Ecto neural progenitor cell (in vitro differentiated cells): ENCODE measurements around the gene TLX2.
A peak's percentile ranks its signal among the peaks of the same experiment; 100 is the strongest.

Experiments used
- DNase-seq: peaks from one replicate; pipeline ENCODE4 v3.0.0-alpha.2; 2018; ENCODE audit warnings: low spot score

TLX2 gene

DNA sequence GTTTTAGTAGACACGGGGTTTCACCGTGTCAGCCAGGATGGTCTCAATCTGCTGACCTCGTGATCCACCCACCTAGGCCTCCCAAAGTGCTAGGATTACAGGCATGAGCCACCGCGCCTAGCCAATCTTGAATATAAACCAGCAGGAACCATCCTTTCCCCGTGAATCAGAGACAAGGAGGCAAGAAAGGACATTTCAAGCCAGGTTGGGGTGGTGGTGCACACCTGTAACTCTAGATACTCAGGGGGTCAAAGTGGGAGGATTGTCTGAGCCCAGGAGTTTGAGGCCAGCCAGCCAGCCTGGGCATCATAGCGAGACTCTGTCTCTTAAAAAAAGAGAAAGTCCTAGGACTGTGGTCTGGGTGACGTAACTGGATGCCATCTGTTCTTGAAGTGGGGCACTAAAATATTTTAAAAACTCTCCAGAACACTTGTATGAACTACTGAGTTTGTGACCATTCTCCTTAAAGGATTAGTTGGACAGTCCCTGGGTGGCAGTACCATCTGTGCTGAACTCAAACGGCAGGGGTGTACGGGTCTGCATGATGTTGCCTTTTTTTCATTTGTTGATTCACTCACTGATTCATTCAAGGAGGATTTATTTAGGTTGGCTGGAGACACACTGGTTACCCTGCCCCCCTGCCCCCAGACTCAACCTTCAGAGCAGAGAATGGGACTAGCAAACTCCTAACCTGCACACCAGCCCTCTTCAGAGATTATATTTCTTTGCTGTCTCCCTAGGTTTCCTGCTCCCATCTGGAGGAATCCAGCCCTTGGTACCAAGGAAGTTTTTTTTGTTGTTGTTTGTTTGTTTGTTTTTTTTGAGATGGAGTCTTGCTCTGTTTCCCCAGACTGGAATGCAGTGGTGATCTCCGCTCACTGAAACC is 2.9 kb upstream of the TLX2 start:
- no peak for DNase-seq

DNA sequence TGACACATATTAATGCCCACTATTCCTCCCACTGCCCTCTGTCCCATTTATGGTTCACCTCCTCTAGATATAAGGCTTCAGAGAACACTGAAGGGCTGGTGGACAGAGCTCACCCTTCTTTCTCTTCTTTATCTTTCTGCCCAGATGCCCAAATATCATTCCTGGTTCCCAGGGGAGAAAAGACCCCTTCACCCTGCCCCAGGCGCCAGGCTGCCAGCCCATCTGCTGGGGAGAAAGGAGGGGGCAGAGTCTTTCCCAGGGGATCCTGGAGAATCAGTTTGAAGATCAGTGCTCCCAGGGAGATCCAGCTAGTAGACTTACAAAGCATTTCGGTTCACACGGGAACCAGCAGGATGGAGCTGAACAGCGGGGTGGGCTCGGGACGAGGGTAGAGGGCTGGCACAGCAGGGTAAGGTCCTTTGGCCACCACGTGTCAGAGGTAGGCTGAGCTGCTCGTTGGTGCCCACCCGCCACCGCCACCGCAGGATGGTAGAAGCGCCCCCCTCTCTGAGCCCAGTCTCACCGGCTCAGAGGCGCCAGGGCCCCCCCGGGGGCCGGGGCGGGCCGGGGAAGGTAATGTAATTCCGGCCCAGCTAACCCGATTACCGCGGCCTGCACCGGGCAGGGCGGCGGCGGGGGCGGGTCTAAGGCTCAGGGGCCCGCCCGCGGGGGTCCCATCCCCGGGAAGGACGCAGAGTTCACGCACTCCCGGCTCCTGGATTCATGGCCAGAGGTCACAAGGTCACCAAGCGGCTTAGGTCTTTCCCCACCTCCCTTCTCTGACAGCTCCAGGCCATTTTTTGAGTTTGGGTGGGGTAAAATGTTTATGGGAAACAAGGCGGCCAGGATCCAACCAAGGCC is 1.3 kb upstream of the TLX2 start:
- peak; percentile 82 for DNase-seq

DNA sequence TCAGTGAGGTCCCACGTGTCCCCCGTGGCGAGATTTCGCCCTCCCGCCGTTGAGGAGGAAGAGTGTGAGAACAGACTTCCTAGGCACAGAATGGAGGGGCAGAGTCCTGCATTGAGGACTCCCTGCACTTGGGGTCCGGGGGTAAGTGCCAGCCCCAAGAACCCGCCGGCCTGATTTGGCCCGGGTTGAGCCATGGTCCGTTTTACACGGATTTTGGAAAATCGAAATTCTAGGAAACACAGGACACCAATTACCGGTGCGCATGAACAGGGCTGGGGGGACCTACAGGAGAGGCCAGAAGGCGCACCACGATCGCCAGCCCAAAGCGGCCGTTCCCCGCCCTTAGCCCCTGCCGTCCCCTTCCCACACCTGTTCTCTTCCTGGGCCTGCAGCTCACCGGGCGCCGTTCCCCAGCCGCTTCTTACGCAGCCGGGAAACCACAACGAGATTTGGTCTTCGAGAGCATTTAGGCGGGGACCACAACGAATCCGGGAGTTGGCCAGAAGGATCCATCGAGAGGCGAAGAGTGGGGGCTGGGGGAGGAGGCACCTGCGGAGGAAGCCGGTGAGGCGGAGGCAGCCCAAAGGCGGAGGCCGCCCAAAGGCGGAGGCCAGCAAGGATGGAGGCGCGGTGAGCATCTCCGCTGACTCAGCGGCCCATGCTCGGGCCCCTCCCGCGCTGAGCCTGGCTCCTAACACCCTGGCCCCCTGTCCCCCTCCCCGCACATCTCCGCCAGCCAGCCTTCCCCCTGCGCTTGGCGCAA is 464 bp upstream of the TLX2 start:
- DNase-seq: peak; percentile 62

DNA sequence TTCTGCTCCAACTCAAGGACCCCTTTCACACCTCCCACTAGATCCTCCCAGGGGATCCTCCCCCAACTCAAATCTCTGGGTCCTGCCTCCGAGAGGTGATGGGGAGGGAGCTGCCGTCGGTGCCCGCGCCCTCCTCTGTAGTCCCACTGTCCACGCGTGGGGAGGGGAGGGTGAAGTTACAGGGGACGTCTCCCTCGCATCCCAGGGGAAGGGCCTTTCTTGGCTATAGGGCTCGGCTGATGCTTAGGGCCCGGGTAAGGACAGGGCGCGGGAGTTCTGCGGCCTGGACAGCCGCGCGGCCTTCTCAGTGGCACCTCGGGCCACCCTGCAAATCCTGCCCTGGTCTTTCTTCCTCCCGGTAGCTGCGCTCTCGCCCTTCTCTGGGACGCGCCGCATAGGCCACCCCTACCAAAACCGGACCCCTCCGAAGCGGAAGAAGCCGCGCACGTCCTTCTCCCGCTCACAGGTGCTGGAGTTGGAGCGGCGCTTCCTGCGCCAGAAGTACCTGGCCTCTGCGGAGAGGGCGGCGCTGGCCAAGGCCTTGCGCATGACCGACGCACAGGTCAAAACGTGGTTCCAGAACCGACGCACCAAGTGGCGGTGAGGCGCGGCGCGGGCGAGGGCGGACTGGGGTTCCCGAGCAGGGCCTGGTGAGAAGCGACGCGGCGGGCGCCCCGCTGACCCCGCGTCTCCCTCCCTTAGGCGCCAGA is 1.2 kb downstream of the TLX2 start:
- DNase-seq: peak; percentile 61

DNA sequence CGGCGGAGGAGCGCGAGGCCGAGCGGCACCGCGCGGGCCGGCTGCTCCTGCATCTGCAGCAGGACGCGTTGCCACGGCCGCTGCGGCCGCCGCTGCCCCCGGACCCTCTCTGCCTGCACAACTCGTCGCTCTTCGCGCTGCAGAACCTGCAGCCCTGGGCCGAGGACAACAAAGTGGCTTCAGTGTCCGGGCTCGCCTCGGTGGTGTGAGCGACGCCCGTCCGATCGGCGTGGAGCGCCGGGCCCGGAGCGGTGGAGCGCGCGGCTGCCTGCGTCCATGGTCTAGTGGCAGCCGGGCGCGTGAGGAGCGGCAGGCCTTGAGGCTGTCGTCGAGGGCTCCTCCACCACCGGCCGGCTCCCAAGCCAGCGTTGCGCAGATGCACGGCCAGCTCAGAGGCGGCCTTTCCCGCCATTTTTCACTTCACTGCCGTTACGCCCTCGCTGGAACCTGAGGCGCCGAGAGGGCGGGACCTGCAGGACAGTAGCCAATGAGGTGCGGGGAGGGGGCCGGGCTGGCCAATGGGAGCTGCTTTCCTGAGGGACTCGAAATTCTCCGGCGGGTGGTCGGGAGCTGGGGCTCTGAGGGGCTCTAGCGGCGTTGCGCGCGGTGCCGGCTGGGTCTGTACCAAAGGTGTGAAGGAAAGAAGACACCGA is 1.9 kb downstream of the TLX2 start:
- DNase-seq: peak; percentile 82

DNA sequence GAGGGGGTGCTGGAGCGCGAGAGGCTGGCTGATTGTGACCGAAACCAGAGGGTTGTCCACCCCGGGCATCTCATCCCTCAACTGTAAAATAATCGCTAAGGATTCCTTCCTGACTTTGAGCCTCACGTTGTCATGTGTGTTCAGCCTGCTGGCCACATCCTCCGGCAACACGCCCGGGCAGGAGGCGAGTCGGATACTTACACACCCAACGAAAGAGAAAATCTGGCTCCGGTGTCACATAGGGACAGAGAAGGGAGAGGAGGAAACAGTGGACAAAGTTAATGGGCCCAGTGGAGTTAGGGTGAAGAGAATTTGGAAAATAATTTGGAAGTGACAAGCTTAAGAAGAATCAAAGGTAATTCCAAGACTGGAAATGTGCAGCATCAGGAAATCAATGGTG is 2.4 kb downstream of the TLX2 start:
- DNase-seq: no peak

DNA sequence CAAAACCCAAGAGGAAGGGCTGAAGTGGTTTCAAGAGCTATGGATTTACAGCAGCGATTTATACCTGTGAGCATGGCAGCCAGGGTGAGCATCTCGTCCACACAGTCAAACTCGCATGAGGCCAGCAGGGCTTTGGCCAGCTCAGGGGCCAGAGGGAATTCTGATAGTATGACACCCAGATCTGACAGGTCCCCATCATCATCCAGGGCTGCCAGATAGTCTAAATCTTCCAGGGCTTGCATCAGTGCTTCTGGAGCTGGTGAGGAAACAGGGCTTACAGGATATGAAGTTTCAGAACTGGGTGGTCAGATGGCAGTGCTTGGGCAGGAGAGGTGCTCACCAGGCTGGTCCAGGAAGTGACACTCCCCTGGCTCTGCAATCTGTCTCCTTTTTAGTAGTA is 8.3 kb downstream of the TLX2 start:
- no peak for DNase-seq

DNA sequence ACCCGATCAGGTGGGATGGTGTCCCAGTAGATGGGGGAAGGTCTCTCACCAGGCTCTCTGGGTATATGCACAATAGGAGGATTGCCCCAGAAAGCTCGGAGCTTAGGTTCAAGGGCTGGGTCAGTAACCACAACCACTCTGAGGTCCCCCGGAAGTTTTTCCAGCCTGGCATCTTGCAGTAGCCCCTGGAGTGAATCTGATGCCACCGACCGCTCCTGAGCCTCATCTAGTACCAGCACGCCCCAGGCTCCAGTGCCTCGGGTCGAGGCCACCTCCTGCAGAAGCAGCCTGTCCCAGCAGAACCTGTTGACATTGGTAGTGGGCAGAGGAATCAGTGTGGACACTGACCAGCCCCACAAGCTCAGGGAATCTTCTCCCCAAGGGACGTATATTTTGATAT is 9.8 kb downstream of the TLX2 start:
- no peak for DNase-seq

DNA sequence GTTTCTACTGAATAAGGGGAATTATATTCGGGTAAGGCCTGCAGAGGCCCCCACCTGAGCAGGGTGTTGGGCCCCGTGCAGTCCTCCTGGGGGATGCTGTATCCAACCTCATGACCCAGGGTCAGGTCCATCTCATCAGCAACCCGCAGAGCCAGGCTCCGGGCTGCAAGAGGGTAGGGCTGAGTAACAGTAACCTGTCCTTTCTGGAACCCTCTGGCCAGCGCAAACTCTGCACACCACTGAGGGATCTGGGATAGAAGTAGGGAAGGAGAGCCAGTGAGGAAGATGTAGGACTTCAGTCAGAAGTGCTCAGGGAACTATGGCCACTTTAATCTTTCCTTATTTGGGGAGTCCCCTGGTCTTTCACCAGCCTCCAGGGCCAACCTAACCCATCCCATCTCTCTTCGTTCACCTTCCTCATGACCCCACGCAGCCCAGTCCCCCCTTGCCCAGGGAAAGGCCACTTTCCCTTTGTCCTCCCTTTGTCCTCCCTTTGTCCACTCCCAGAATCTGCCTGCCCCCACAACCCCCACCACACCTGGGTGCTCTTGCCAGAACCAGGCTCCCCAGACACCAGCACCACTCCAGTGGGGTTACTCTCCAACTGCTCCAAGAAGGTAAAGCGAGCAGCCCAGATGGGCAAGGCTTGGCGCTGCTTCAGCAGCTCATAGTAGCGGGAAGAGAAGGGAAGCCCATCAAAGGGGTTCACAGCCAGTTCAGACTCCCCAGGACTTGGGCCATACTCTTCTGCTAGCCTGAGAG is 10.9 kb downstream of the TLX2 start:
- no peak for DNase-seq

DNA sequence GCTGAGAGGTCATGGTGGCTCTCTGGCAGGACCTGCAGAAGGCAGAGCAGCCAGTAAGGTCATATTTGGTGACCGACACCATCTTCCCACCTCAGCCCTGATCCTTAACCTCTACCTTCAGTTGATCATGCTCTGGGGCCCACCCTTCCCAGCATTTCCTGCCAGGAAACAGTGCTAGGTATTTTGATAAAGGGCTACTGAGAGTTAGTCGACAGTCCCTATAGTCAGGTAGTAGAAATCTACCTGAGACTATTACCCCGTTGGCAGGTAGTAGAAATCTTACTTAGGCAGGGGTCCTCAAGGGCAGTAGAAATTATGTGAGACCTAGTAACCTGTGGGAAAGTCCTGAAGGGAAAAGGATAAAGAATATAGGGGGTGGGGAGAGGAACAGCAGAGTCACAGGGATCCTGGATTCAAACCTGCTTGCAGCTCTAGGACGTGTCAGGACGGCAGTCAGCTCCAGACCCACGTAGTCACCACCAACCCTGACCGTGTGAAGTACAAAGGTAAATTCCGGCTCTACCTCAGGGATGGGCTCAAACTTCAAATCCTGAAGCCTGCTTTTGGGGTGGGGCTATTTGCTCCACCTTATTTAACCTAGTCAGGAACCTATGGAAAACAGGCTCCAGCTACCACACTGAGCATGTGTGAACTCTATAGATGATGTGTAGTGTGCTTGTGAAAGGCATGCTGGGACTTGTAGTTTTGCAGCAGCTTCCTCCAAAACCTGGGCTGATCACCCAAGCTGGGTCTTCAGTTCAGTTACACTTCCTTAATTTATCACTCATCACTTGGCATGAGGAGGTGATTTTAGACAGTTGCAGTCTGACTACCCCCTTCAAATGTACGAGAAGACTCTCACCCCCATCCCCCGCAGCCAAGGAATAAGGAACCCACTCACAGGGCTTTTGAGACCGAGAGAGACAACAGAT is 11.7 kb downstream of the TLX2 start, which contains the start of gene DQX1:
TSS of gene DQX1 (minus strand) at position 515 of the 932 bp plus-strand sequence. CDS start at position 13, 502 bp downstream.
- no peak for DNase-seq

DNA sequence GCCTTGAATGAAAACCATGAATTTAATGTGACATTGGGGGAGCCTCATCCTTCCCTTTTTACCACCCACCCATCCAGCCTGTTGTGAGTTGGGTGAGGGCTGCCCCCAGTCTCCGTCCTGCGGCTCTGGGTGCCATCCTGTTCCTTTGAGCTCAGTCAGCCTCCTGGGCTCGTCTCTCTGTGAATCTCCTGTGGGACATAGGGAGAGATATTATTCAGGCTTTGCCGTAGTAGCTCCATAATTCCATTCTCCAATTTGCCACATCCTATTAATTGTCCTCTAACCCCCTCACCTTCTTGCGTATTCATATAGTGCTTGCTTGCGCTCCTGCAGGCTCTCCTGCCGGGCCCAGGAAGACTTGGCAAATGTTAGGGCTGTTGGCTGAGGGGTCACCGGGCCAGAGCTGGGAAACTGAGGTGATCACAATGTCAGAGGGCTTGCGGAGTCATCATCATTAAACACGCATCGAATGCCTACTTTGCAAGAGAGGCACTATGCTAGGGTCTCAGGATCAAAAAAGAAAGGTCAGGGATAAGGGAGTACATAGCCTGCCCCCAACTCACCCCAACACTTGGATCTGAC is 12.5 kb downstream of the TLX2 start:
- DNase-seq: no peak

DNA sequence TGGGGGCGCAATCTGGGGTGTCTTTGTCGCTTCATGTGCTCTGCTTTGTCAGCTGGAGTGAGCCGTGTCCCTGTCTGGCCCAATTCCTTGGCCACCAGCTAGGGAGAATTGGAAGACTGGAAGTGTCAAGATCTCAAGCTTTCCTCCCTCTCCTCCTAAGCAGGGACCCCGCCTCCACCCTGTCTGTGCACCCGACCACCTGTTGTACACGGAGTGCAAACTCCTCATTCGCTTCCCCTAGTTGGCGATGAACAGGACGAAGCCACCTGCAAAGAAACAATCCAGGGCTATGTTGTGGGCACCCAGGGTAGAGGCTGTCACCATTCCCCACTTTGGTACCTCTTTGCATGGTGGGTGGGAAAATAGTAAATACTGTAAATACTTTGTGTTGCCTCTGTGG is 13.5 kb downstream of the TLX2 start:
- DNase-seq: no peak

DNA sequence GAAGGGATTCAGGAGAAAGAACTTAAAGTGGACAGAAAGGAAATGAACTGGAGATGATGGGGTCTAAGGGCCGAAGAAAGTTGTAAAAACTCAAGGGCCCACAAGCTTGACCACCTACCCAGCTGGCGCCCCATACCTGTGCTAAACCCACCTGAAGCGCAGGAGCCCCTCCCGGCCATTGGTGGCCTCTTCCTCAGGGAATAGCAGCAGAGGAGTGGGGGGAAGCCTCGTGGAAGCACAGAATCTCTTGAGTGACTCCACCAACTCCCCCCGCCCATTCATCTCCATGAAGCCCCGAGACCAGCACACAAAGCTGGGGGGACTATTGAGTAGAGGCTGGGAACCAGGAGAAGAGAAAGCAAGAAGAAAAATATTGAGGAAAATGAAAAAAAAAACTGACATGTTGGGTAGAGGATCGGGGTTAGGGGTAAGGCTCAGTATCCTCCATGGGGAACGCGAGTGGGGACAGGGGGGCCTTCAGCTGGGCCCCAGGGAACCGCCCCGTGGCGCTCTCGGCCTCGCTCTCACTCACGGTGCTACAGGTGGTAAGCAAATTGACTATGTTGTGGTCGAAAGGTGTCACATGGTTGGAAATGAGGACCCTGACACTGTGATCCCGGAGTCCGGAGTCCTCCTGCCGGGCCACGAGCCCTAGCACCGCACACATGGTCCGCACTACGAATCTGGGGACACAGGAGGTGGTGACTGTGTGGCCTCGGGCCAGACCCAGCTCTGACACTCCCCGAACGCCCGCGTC is 14.5 kb downstream of the TLX2 start:
- no peak for DNase-seq

DNA sequence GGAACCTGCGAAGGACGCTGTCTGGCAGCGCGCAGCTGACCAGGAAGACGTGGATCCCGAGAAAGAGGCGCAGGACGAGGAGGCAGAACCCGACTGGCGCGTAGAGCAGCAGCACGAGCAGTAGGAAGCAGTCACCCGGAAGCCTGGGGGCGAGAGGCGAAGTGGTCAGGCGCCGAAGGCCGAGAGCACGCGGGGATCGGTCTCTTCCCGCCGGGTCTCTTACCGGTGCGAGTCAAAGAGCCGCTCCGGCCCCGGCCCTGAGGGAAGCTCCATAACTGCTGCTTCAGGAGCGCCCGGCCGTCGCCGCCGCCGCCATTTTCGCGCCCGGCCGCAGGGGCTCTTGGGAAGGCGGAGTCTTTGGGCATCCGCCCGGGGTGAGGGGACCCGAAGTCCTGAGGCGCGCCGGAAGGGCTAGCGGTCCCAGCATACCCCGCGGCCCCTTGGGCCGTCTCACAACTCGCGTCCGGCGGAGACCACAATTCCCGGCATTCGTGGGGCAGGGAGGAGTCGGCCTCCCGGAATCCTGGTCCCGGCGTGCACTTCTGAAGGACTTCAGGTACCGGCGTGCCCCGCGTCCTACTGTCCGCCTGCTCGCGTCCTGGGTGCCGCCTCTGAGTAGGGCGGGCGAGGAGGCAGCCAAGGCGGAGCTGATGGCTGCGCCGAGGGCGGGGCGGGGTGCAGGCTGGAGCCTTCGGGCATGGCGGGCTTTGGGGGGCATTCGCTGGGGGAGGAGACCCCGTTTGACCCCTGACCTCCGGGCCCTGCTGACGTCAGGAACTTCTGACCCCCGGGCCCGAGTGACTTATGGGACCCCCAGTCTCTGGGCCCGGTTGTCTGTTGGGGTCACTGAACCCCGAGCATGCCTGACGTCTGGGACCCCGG is 15.3 kb downstream of the TLX2 start, which contains the start of the genes AUP1 and HTRA2:
TSS of gene AUP1 (minus strand) at position 350 of the 882 bp plus-strand sequence. CDS start at position 273, 77 bp downstream.
TSS of gene HTRA2 (plus strand) at position 577 of the 882 bp plus-strand sequence. CDS start at position 651, 74 bp downstream.
- peak; percentile 99 for DNase-seq

DNA sequence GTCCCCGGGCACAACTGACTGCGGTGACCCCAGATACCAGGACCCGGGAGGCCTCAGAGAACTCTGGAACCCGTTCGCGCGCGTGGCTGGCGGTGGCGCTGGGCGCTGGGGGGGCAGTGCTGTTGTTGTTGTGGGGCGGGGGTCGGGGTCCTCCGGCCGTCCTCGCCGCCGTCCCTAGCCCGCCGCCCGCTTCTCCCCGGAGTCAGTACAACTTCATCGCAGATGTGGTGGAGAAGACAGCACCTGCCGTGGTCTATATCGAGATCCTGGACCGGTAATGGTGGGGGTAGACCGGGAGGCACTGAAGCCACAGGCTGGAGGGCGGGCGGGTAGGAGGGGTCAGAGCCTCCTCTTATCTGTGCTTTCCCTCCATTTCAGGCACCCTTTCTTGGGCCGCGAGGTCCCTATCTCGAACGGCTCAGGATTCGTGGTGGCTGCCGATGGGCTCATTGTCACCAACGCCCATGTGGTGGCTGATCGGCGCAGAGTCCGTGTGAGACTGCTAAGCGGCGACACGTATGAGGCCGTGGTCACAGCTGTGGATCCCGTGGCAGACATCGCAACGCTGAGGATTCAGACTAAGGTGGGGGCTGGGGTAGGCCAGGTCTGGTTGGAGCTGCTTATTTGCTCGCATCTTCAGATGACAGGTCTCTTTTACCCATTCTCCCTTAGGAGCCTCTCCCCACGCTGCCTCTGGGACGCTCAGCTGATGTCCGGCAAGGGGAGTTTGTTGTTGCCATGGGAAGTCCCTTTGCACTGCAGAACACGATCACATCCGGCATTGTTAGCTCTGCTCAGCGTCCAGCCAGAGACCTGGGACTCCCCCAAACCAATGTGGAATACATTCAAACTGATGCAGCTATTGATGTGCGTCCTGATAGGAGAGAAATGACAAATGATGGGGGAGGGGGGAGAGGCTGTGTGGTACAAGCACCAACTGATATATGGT is 16.3 kb downstream of the TLX2 start:
- DNase-seq: no peak

DNA sequence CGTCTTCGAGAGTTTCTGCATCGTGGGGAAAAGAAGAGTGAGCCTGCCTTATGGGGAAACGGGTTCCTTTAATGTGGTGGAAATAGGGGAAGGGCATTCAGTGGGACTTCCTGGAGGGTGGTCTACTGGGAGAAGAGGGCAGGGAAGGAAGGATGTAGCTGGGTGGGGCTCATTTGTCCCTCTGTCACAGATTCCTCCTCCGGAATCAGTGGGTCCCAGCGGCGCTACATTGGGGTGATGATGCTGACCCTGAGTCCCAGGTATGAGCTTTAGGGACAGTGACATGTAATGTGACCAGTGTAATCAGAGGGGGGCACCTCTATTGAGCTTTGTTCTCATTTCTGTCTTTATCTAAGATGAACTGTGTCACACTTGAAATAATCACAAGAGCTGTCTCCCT is 17.4 kb downstream of the TLX2 start:
- DNase-seq: no peak
